Ascending aorta (tissue), 2 donors: ENCODE measurements around the gene ARHGAP23. TPM values are rescaled to one million over a fixed set of nuclear protein-coding genes. Genes with fewer than 3 reads are reported as not detected.
A peak's percentile ranks its signal among the peaks of the same experiment; 100 is the strongest.

ENCODE experiments used
- DNase-seq, 2 donors: peaks; one replicate each; pipeline ENCODE4 v3.0.0-alpha.2; 2019; ENCODE audit warnings: low spot score in 2 of 2
- H3K27ac ChIP-seq, 2 donors: fragments of 200-600 bp; sonication (generic); one replicate each; pipeline ENCODE4 v1.5.1; 2016 to 2017; ENCODE audit warnings: mild to moderate bottlenecking in 1 of 2
- H3K27me3 ChIP-seq: fragments of 200-600 bp; sonication (generic); one replicate; pipeline ENCODE4 v1.5.1; 2017
- H3K36me3 ChIP-seq, 2 donors: fragments of 200-600 bp; sonication (generic); one replicate each; pipeline ENCODE4 v1.5.1; 2016
- H3K4me1 ChIP-seq, 2 donors: fragments of 200-600 bp; sonication (generic); one replicate each; pipeline ENCODE4 v1.5.1; 2016 to 2017; ENCODE audit warnings: mild to moderate bottlenecking in 1 of 2
- H3K4me3 ChIP-seq, 2 donors: fragments of 200-600 bp; sonication (generic); one replicate each; pipeline ENCODE4 v1.5.1; 2016 to 2017; ENCODE audit warnings: mild to moderate bottlenecking in 1 of 2
- H3K9me3 ChIP-seq, 2 donors: fragments of 200-600 bp; sonication (generic); one replicate each; pipeline ENCODE4 v1.5.1; 2016
- CTCF ChIP-seq, 3 experiments: fragments of 200-600 bp in 2 of 3; fragments of 450-650 bp in 1 of 3; sonication (generic) in 2 of 3; IDR thresholded peaks; one replicate each; pipeline ENCODE4 v1.5.1; 2016 to 2019; ENCODE audit warnings: antibody characterized with exemption in 3 of 3, mild to moderate bottlenecking in 1 of 3, moderate library complexity in 1 of 3
- intact Hi-C: fragments of 100-400 bp; cut with DNase I; formaldehyde crosslinking; loops from one replicate; pipeline ENCODE4 v1.15.1; 2023
- total RNA-seq: library from RNA; depleted of rRNA; stranded (reverse); fragments of >200 nt; gene quantifications from one replicate; pipeline ENCODE4 v1.1.0, GENCODE V29; 2016

Gene ARHGAP23
- total RNA-seq, 1 donor from 2014 or later, result 89.0 TPM

GRCh38 chr17:38441429-38442061 lies 13.3 kb downstream of the ARHGAP23 start:
- Histone ChIP-seq H3K4me3 (no peak overlapping the region), H3K27me3 (no peaks in the 10 kb centered on the region), H3K36me3 (no peaks in the 10 kb centered on the region), H3K9me3 (no peaks in the 10 kb centered on the region), H3K27ac (peak overlapping the region; percentile 74 to 75), H3K4me1 (peaks cover 15 to 38% of the 10 kb centered on the region in 2 donors)
- intact Hi-C loops, result loop anchor here (2.0 kb wide), 1 partner anchor 17 kb away; no protein-coding TSS in a partner anchor
- no peak for DNase-seq
- no peak for TF ChIP-seq CTCF (IDR thresholded peaks at IDR 0.05)

GRCh38 chr17:38442548-38442947 lies 14.3 kb downstream of the ARHGAP23 start:
- no peak for TF ChIP-seq CTCF (IDR thresholded peaks at IDR 0.05)
- peak in 1 of 2 donors; percentile 80 for DNase-seq
- peak overlapping the region; percentile 74 to 75 for H3K27ac ChIP-seq
- no peaks in the 10 kb centered on the region for H3K27me3 ChIP-seq
- no peaks in the 10 kb centered on the region for H3K9me3 ChIP-seq
- H3K4me1 ChIP-seq, result peaks cover 15 to 38% of the 10 kb centered on the region in 2 donors
- intact Hi-C loops, result loop anchor here (2.0 kb wide), 1 partner anchor 18 kb away; no protein-coding TSS in a partner anchor
- no peaks in the 10 kb centered on the region for H3K36me3 ChIP-seq
- no peak overlapping the region for H3K4me3 ChIP-seq

DNA sequence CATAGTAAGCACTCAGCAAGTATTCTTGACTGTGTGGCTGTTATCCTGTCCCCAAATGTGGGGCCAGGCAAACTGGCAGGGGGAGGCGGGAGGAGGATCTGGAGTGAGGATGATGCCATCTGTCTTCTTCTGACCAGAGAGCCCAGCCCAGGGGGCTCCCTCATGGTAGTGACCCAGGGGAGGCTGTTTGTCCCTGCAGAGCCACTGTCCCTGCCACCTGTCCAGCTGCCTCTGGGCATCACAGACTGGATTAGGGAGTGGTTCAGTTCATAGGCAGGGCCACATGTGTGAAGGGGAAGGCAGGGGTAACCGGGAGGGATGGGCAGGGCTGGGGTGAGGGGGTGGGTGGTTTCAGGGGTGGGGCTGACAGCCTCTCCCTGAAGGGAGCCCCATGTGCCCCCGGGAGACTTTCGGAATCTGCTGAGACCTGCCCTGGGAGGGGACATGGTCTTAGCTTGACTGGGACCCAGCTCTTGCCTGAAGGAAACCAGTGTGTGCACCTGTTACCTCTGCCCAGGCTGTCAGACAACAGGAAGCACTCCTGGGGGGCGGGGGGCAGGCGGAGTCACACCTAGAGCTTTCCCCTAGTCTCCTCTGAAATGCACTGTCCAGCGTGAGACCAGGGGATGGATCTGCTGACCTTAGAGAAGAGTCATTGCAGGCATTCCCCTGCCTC lies 15.2 kb downstream of the ARHGAP23 start:
- intact Hi-C loops, result loop anchor here (1.0 to 2.0 kb wide), 3 partner anchors 11 to 40 kb away; no protein-coding TSS in a partner anchor
- Histone ChIP-seq H3K27me3 (no peaks in the 10 kb centered on the region), H3K9me3 (no peaks in the 10 kb centered on the region), H3K36me3 (no peaks in the 10 kb centered on the region), H3K27ac (peak overlapping the region; percentile 74 to 75), H3K4me3 (no peak overlapping the region), H3K4me1 (peaks cover 15 to 38% of the 10 kb centered on the region in 2 donors)
- no peak for TF ChIP-seq CTCF (IDR thresholded peaks at IDR 0.05)
- no peak for DNase-seq

GRCh38 chr17:38444151-38444550 lies 15.9 kb downstream of the ARHGAP23 start:
- Histone ChIP-seq H3K4me1 (peaks cover 15 to 38% of the 10 kb centered on the region in 2 donors), H3K27ac (peak overlapping the region; percentile 74 to 75), H3K4me3 (no peak overlapping the region), H3K9me3 (no peaks in the 10 kb centered on the region), H3K36me3 (no peaks in the 10 kb centered on the region), H3K27me3 (no peaks in the 10 kb centered on the region)
- peak in 1 of 2 donors; percentile 83 for DNase-seq
- intact Hi-C loops, result loop anchor here (1.0 kb wide), 2 partner anchors 10 to 39 kb away; no protein-coding TSS in a partner anchor
- peak; percentile 86 to 89 (median 87) for TF ChIP-seq CTCF (IDR thresholded peaks at IDR 0.05)

- DNase-seq, result no peak
- Histone ChIP-seq H3K9me3 (no peaks in the 10 kb centered on the region), H3K36me3 (no peaks in the 10 kb centered on the region), H3K27me3 (no peaks in the 10 kb centered on the region), H3K27ac (peak overlapping the region in 1 of 2 donors; percentile 1), H3K4me1 (peaks cover 20 to 43% of the 10 kb centered on the region in 2 donors), H3K4me3 (no peak overlapping the region)
- intact Hi-C loops, result no loop called here
- TF ChIP-seq CTCF (IDR thresholded peaks at IDR 0.05), result no peak
Measured at GRCh38 chr17:38447502-38448085, 19.3 kb downstream of the ARHGAP23 start.
